Measurements from ENCODE around the gene HOXA1.
A peak's percentile ranks its signal among the peaks of the same experiment; 100 is the strongest.

DNA sequence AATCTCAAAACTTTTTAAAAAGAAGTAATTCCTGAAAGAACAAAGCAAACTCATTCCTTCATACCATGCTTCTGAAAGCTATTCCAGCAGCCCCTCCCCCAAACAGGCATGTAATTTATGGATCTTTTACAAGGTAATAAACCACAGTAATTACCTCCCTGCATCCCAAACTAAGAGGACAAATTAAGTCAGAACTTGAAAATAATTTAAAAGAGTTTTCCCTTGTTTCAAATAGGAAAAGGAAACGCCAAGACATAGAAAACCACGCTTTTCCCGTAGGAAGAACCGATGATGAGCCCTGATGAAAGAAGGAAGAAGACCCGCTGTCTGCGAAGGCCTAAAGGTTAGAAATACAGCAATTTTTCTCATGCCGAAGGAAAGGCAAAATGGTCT is 25.9 kb upstream of the HOXA1 start:
- TF ChIP-seq CTBP1 (IDR thresholded peaks at IDR 0.05; ENCODE audit: borderline replicate concordance): peak; percentile 84
- TF ChIP-seq BHLHE40 (IDR thresholded peaks at IDR 0.05; ENCODE audit: borderline replicate concordance): no peak
- TF ChIP-seq NFRKB (IDR thresholded peaks at IDR 0.05): no peak
- TF ChIP-seq, protein P1, sequence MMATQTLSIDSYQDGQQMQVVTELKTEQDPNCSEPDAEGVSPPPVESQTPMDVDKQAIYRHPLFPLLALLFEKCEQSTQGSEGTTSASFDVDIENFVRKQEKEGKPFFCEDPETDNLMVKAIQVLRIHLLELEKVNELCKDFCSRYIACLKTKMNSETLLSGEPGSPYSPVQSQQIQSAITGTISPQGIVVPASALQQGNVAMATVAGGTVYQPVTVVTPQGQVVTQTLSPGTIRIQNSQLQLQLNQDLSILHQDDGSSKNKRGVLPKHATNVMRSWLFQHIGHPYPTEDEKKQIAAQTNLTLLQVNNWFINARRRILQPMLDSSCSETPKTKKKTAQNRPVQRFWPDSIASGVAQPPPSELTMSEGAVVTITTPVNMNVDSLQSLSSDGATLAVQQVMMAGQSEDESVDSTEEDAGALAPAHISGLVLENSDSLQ (IDR thresholded peaks at IDR 0.05): peak; percentile 91
- no peak for TF ChIP-seq ELF4 (IDR thresholded peaks at IDR 0.05)
